Measurements from ENCODE around the gene NAA50.

DNA sequence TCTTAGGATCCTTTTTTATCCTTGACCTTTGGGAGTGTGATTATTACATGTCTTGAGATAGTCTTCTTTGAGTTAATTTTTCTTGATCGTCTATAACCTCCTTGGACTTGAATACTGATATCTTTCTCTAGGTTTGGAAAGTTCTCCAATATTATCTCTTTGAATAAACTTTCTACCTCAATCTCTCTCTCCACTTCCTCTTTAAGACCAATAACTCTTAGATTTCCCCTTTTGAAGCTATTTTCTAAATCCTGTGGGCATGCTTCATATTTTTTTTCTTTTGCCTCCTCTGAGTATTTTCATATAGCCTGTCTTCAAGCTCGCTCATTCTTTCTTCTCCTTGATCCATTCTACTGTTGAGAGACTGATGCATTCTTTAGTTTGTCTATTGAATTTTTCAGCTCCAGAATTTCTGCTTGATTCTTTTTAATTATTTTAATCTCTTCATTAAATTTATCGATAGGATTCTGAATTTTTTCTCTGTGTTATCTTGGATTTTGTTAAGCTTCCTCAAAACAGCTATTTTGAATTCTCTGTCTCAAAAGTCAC, 61.7 kb downstream of the NAA50 start:
- TF ChIP-seq MEIS1 (CRISPR knock-in tag; IDR thresholded peaks at IDR 0.05; ENCODE audit: borderline replicate concordance): no peak
- TF ChIP-seq NFE2L1 (CRISPR knock-in tag; IDR thresholded peaks at IDR 0.05; ENCODE audit: borderline replicate concordance): no peak
- TF ChIP-seq POLR2A (IDR thresholded peaks at IDR 0.05; ENCODE audit: insufficient read depth in 1 of 2, low read depth in 2 of 2, low read length in 2 of 2): no peak
- TF ChIP-seq EZH2 (conservative IDR thresholded peaks at IDR 0.05; ENCODE audit: low read depth, low read length): no peak
- no peak for TF ChIP-seq ASH2L (IDR thresholded peaks at IDR 0.05; ENCODE audit: insufficient read length, low read depth, low read length)
- TF ChIP-seq, protein P1, sequence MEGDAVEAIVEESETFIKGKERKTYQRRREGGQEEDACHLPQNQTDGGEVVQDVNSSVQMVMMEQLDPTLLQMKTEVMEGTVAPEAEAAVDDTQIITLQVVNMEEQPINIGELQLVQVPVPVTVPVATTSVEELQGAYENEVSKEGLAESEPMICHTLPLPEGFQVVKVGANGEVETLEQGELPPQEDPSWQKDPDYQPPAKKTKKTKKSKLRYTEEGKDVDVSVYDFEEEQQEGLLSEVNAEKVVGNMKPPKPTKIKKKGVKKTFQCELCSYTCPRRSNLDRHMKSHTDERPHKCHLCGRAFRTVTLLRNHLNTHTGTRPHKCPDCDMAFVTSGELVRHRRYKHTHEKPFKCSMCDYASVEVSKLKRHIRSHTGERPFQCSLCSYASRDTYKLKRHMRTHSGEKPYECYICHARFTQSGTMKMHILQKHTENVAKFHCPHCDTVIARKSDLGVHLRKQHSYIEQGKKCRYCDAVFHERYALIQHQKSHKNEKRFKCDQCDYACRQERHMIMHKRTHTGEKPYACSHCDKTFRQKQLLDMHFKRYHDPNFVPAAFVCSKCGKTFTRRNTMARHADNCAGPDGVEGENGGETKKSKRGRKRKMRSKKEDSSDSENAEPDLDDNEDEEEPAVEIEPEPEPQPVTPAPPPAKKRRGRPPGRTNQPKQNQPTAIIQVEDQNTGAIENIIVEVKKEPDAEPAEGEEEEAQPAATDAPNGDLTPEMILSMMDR (CRISPR knock-in tag; IDR thresholded peaks at IDR 0.05): no peak
- TF ChIP-seq ATF1 (CRISPR knock-in tag; IDR thresholded peaks at IDR 0.05): no peak

All from HepG2 (cell line).